ENCODE data around the gene PDE7B. TPM values are rescaled to one million over a fixed set of nuclear protein-coding genes. Genes with fewer than 3 reads are reported as not detected.

Gene PDE7B
- total and polyA plus RNA-seq, 7 donors, result 1.9 to 4.6 (median 2.7) TPM

- intact Hi-C loops (cut with DNase I), result no loop called here
- Histone ChIP-seq H3K4me1 (peaks cover 5% of the 10 kb centered on the region), H3K27ac (no peak overlapping the region)
These were observed 243.3 kb downstream of the PDE7B start for GRCh38 chr6:136094812-136095211.

DNA sequence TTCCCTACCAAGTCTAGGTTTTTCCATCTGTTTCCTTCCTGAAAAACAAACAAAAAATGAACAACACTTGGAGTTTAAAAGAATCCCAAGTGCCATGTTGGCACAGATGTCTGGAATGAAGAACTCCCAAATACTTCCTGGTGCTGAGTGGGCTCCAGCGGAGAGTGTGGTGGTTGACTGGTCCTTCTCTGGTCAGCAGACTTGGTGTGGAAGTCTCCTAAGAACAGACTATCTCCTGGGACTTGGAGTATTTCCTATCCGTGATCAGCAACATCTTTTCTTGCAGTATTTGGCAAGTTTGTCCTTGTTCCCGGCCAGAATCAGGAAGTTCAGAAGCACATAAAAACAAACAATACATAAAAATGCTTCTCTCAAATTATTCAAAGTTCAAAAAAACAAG is 244.5 kb downstream of the PDE7B start:
- Histone ChIP-seq H3K27ac (peak overlapping the region; percentile 33), H3K4me1 (peaks cover 5% of the 10 kb centered on the region), H3K27me3 (ENCODE audit: insufficient read depth in 3 of 3, low read length in 2 of 3) (no peaks in the 10 kb centered on the region), H3K36me3 (ENCODE audit: insufficient read depth in 1 of 2, low read depth in 1 of 2) (no peaks in the 10 kb centered on the region), H3K9me3 (peaks cover 10% of the 10 kb centered on the region), H3K4me3 (no peak overlapping the region)
- no peak for TF ChIP-seq CTCF (IDR thresholded peaks at IDR 0.05)
- ATAC-seq, result peak in 3 of 4 donors; percentile 48 to 71 (median 59)
- peak; percentile 24 to 66 for DNase-seq
- 27 to 37% (median 34%) methylated on average over 3 of the region's 3 CpGs for WGBS, 3 donors
- intact Hi-C loops (cut with DNase I), result no loop called here

More at GRCh38 chr6:136094812-136095211, 243.3 kb downstream of the PDE7B start:
- DNase-seq (no peak), ATAC-seq (no peak)
- H3K9me3 ChIP-seq, result peaks cover 10% of the 10 kb centered on the region
- H3K27me3 ChIP-seq (ENCODE audit: insufficient read depth in 3 of 3, low read length in 2 of 3), result no peaks in the 10 kb centered on the region
- no peak overlapping the region for H3K4me3 ChIP-seq
- H3K36me3 ChIP-seq (ENCODE audit: insufficient read depth in 1 of 2, low read depth in 1 of 2), result no peaks in the 10 kb centered on the region
- 96 to 98% (median 97%) methylated on average over 3 of the region's 3 CpGs for WGBS, 3 donors
- TF ChIP-seq CTCF (IDR thresholded peaks at IDR 0.05), result no peak

GRCh38 chr6:136102991-136103688 is 251.6 kb downstream of the PDE7B start:
- WGBS, 3 donors, result 59 to 65% (median 62%) methylated on average over 7 of the region's 7 CpGs
- ATAC-seq (peak in 2 of 4 donors; percentile 7 to 21), DNase-seq (no peak)
- intact Hi-C loops (cut with DNase I), result loop anchor here in 1 of 2 donors (5.0 kb wide), 1 partner anchor 66 kb away; no protein-coding TSS in a partner anchor
- Histone ChIP-seq H3K27me3 (ENCODE audit: insufficient read depth in 3 of 3, low read length in 2 of 3) (no peaks in the 10 kb centered on the region), H3K9me3 (peaks cover 3% of the 10 kb centered on the region), H3K4me1 (peaks cover 17% of the 10 kb centered on the region), H3K27ac (peak overlapping the region; percentile 63), H3K36me3 (ENCODE audit: insufficient read depth in 1 of 2, low read depth in 1 of 2) (no peaks in the 10 kb centered on the region), H3K4me3 (no peak overlapping the region)
- TF ChIP-seq CTCF (IDR thresholded peaks at IDR 0.05), result no peak

GRCh38 chr6:136103763-136104311 is 252.3 kb downstream of the PDE7B start:
- Histone ChIP-seq H3K27ac (peak overlapping the region; percentile 63), H3K9me3 (peaks cover 3% of the 10 kb centered on the region), H3K4me3 (peak overlapping the region; percentile 7), H3K27me3 (ENCODE audit: insufficient read depth in 3 of 3, low read length in 2 of 3) (no peaks in the 10 kb centered on the region), H3K4me1 (peaks cover 17% of the 10 kb centered on the region), H3K36me3 (ENCODE audit: insufficient read depth in 1 of 2, low read depth in 1 of 2) (no peaks in the 10 kb centered on the region)
- DNase-seq (peak; percentile 23 to 69), ATAC-seq (peak; percentile 55 to 96 (median 87))
- intact Hi-C loops (cut with DNase I), result loop anchor here in 1 of 2 donors (5.0 kb wide), 1 partner anchor 67 kb away; no protein-coding TSS in a partner anchor
- TF ChIP-seq CTCF (IDR thresholded peaks at IDR 0.05), result no peak
- WGBS, 3 donors, result 7 to 18% (median 9%) methylated on average over 7 of the region's 7 CpGs

Measured in psoas muscle (tissue), 8 donors.